VCaP (cell line): ENCODE results near the gene CREB3L1.

ENCODE experiments used
- H3K27ac ChIP-seq: fragments of 450-650 bp; 2 replicates; pipeline ENCODE4 v1.5.1; 2017
- TF ChIP-seq, protein P1 (sequence below): fragments of 450-650 bp; conservative IDR thresholded peaks from 2 replicates; pipeline ENCODE4 v1.5.1; 2017; ENCODE audit warnings: mild to moderate bottlenecking, moderate library complexity

CREB3L1 gene

DNA sequence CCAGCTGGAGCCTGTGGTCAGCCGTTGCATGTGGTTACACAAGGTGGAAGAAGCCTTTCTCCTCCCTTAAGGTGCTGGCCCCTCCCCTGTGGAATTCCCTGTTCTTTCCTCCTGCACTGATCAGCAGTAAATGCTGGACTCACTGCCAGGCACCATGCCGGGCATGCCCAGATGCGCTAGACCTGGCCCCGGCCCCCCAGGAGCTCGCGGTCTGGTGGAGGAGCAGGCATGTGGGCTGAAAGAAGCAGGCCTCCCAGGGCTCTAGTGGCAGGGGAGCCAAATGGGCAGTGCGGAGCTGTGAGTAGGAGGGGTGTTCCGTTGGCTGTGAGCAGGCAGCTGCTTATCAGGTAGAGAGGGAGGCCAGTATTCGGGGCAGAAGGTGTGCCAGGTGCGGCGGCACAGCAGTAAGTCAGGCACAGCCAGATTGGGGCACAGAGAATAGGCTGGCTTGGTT lies 80.0 kb downstream of the CREB3L1 start:
- no peak overlapping the region for H3K27ac ChIP-seq
- TF ChIP-seq, protein P1, sequence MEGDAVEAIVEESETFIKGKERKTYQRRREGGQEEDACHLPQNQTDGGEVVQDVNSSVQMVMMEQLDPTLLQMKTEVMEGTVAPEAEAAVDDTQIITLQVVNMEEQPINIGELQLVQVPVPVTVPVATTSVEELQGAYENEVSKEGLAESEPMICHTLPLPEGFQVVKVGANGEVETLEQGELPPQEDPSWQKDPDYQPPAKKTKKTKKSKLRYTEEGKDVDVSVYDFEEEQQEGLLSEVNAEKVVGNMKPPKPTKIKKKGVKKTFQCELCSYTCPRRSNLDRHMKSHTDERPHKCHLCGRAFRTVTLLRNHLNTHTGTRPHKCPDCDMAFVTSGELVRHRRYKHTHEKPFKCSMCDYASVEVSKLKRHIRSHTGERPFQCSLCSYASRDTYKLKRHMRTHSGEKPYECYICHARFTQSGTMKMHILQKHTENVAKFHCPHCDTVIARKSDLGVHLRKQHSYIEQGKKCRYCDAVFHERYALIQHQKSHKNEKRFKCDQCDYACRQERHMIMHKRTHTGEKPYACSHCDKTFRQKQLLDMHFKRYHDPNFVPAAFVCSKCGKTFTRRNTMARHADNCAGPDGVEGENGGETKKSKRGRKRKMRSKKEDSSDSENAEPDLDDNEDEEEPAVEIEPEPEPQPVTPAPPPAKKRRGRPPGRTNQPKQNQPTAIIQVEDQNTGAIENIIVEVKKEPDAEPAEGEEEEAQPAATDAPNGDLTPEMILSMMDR, result no peak

GRCh38 chr11:46359953-46360352 lies 82.5 kb downstream of the CREB3L1 start:
- H3K27ac ChIP-seq, result no peak overlapping the region
- TF ChIP-seq, protein P1, result no peak

DNA sequence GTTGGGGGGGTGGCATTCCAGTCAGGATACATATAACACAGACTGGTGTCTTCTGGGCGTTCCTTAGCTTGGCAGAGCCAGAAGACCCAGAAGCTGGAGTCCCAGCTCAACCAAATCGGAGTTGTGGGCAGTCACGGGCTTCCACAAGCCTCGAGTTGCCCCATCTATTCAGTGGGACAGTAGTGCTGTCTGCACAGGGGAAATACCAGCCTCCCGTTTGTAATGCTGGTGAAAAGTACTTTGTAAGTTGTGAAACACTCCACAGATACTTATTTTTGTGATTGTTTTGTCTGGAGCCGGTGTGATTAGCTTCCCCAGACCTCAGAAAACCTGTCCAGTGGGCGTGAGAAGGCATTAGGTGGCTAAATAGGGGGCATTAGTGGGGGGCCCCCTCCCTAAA lies 83.4 kb downstream of the CREB3L1 start:
- no peak overlapping the region for H3K27ac ChIP-seq
- TF ChIP-seq, protein P1, result no peak

GRCh38 chr11:46361283-46362155 lies 84.1 kb downstream of the CREB3L1 start:
- TF ChIP-seq, protein P1, result no peak
- no peak overlapping the region for H3K27ac ChIP-seq

DNA sequence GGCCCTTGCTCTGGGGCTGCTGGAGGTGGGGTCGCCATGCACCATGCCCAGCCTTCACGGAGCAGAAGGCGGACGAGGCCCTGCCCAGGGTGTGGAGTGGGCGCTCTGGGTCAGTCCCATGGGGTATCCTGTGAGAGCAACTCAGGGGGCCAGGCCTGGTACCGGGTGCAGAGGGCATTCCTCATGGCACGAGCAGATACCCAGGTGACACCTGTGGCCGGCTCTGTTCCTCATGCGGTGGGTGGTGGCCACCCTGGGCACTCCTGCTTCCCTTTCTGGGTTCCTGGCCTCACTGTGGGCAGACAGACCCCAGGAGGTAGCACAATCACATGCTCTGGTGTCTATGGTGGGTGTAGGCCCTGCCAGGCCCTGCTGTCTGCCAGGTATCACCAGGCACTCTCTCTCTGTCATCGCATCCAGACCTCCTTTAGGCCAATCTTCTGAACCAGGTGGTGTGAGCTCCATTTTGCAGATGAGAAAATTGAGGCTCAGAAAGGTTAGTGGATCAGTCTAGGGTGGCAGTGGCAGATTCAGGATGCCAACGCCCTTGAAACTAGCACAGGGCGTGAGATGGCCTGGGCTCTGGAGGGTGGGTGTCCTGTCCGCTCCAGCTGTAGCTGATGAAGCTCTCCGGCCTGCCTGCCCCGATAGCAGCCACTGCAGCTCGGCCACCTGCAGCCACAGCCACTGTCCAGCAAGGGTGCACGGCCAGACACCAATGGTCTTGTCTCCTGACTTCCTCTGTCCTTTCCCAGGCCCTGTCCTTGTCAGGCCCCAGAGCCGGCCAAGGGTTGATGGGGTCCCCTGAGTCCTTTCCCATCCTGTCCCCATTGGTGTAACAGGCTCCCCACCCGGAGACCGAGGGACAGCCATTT lies 84.9 kb downstream of the CREB3L1 start:
- TF ChIP-seq, protein P1, result no peak
- peak overlapping the region; percentile 57 for H3K27ac ChIP-seq

DNA sequence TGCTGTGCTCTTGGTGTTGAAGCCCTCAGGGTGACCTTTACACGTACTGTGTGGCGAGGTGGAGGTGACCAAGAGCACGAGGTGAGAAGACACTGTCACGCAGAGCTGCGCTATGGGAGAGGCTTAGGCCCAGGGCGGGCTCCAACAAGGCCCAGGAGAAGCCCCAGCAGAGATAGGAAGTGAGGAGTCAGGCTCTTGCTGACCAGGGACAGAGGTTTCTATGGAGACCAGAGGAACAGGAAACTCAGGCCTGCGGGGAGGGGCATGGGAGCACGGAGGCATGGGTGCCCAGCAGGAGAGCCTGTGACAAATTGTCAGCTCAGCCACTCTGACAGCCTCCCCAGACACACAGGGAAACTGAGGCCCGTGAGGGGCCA lies 85.6 kb downstream of the CREB3L1 start:
- peak overlapping the region; percentile 57 for H3K27ac ChIP-seq
- TF ChIP-seq, protein P1, result no peak

DNA sequence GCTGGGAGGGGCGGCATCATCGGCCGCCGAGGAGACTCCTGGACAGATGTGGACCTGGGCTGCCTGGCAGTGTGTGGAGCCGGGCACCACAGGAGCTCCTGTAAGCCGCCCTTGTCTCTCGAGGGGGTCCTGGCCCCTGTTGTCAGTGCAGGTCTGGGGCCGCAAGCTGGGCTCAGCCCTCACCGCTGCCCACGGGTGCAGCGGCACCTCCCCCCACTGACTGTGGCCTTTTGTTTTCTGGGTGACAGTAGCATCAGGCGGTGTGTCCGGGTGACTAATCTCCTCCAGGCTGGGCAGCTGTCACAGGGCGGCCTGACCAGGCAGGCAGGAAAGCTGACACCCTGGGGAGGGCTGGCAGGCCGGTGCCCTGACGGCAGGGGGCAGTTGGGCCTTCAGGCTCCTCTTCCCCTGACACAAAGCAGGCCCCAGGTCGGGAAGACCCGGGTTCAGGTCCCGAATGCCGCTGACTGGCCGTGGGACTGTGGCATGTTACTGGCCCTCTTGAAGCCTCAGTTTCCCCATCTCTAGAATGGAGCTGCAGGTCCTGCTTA lies 86.1 kb downstream of the CREB3L1 start:
- peak overlapping the region; percentile 57 for H3K27ac ChIP-seq
- TF ChIP-seq, protein P1, result no peak
